Sigmoid colon (tissue), 3 donors: ENCODE results near the gene TOB1.

Source experiments
- POLR2A ChIP-seq, 2 donors: fragments of 450-650 bp; IDR thresholded peaks; one replicate each; pipeline ENCODE4 v1.6.1; 2016; ENCODE audit warnings: antibody characterized with exemption in 2 of 2, mild to moderate bottlenecking in 2 of 2, moderate library complexity in 2 of 2
- TF ChIP-seq, protein P1 (sequence below), 4 experiments: fragments of 450-650 bp in 3 of 4; fragments of 200-600 bp in 1 of 4; IDR thresholded peaks; one replicate each; pipeline ENCODE4 v1.5.1; 2016 to 2019; ENCODE audit warnings: antibody characterized with exemption in 4 of 4, mild to moderate bottlenecking in 3 of 4, moderate library complexity in 2 of 4

DNA sequence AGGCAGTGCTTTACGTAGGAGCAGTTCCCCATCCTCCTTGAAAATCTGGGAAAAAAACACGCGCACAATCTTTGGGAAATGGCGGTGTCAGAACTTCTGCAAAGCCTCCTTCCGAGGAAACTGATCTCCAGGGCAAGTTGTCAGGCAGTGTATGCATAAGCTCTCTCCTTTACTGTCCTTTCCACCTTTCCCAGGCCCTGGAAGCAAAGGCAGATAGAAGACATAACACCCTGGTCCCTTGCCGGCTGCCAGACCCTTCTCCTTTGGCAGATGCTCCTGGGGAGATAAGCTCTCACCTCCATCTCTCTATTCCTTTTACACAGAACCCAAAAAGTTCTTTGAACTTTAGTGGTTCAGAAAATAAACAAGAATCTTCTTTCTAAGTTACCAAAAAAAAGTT, 12.4 kb downstream of the TOB1 start:
- TF ChIP-seq, protein P1, sequence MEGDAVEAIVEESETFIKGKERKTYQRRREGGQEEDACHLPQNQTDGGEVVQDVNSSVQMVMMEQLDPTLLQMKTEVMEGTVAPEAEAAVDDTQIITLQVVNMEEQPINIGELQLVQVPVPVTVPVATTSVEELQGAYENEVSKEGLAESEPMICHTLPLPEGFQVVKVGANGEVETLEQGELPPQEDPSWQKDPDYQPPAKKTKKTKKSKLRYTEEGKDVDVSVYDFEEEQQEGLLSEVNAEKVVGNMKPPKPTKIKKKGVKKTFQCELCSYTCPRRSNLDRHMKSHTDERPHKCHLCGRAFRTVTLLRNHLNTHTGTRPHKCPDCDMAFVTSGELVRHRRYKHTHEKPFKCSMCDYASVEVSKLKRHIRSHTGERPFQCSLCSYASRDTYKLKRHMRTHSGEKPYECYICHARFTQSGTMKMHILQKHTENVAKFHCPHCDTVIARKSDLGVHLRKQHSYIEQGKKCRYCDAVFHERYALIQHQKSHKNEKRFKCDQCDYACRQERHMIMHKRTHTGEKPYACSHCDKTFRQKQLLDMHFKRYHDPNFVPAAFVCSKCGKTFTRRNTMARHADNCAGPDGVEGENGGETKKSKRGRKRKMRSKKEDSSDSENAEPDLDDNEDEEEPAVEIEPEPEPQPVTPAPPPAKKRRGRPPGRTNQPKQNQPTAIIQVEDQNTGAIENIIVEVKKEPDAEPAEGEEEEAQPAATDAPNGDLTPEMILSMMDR (IDR thresholded peaks at IDR 0.05): no peak
- no peak for TF ChIP-seq POLR2A (IDR thresholded peaks at IDR 0.05)
